ENCODE measurements around the gene PRXL2C.

- TF ChIP-seq CTCF (conservative IDR thresholded peaks at IDR 0.05; ENCODE audit: low read length) (no peak), EZH2phosphoT487 (IDR thresholded peaks at IDR 0.05; ENCODE audit: borderline replicate concordance, low read depth, low read length) (no peak)
Observed at GRCh38 chr9:96605328-96605727, 49.8 kb downstream of the PRXL2C start.
